SHP77 treated with DMSO at 0.1 percent for 48 hours (cell line): ENCODE data around the gene SLC12A5.

Experiments used
- DNase-seq: peaks from one replicate; lab custom pipeline; 2025; lab: John Stamatoyannopoulos, UW

SLC12A5 gene

GRCh38 chr20:46006964-46007363 is 22.1 kb upstream of the SLC12A5 start:
- no peak for DNase-seq

GRCh38 chr20:46007671-46008070 is 21.3 kb upstream of the SLC12A5 start:
- no peak for DNase-seq

- no peak for DNase-seq
Measured at GRCh38 chr20:46009816-46010215, 19.2 kb upstream of the SLC12A5 start.

GRCh38 chr20:46010491-46011391 is 18.3 kb upstream of the SLC12A5 start:
- no peak for DNase-seq

GRCh38 chr20:46011631-46012482 is 17.2 kb upstream of the SLC12A5 start:
- DNase-seq: no peak

GRCh38 chr20:46012921-46013320 is 16.1 kb upstream of the SLC12A5 start:
- no peak for DNase-seq

- DNase-seq: no peak
Measured at GRCh38 chr20:46013322-46013828, 15.6 kb upstream of the SLC12A5 start.

- peak; percentile 29 for DNase-seq
Measured at GRCh38 chr20:46013829-46014516, 15.0 kb upstream of the SLC12A5 start.

GRCh38 chr20:46014517-46015396 is 14.3 kb upstream of the SLC12A5 start:
- DNase-seq: no peak

GRCh38 chr20:46017272-46017671 is 11.7 kb upstream of the SLC12A5 start:
- DNase-seq: no peak

- DNase-seq: no peak
Measured at GRCh38 chr20:46018112-46018511, 10.9 kb upstream of the SLC12A5 start.

- no peak for DNase-seq
Measured at GRCh38 chr20:46018611-46019010, 10.4 kb upstream of the SLC12A5 start.

GRCh38 chr20:46020555-46020954 is 8.5 kb upstream of the SLC12A5 start:
- DNase-seq: no peak

GRCh38 chr20:46021361-46022359 is 7.4 kb upstream of the SLC12A5 start:
- DNase-seq: peak; percentile 82

GRCh38 chr20:46022411-46023147 is 6.4 kb upstream of the SLC12A5 start:
- peak; percentile 2 for DNase-seq

GRCh38 chr20:46023148-46023484 is 5.9 kb upstream of the SLC12A5 start:
- DNase-seq: no peak

- DNase-seq: no peak
Measured at GRCh38 chr20:46023999-46024398, 5.0 kb upstream of the SLC12A5 start.

- no peak for DNase-seq
Measured at GRCh38 chr20:46025376-46025783, 3.6 kb upstream of the SLC12A5 start.

GRCh38 chr20:46027245-46027853 is 1.7 kb upstream of the SLC12A5 start:
- no peak for DNase-seq
